HG03432 (cell line): ENCODE measurements around the gene IL17RD.

Source experiments
- ATAC-seq: cut with Tn5 transposase; IDR thresholded peaks from one replicate; pipeline ENCODE4 v1.9.1; 2021; ENCODE audit warnings: mild to moderate bottlenecking, moderate library complexity; ENCODE audit not compliant: unreplicated experiment

The IL17RD gene

DNA sequence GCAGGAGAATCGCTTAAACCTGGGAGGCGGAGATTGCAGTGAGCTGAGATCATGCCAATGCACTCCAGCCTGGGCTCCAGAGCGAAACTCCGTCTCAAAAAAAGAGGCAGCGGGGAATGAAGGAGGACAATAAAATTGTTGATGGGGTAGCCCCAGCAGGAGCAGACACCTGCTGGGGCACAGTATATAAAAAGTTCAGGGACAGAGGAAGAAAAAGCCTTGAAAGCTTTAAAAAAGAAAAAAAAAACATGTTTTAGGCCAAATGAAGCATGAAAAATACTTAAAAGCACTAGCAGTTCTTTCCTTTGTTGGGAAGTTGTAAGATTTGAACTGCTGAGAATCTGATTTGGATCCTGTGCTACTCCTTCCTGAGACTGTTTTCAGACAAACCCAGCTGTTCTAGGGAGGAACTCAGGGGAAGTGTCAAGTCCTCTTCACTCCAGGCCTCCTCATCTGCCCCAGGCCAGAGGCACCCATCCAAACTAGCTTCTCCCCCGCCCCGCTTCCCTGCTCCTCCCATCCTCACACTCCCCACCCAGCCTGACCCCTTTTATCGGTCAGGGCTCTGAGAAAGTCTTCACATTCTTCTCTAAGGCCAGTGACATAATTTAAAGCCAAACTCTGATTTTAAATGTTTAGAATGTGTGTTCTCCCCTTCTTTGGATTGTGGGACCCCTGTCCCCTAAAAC is 4.9 kb downstream of the IL17RD start:
- ATAC-seq = no peak

DNA sequence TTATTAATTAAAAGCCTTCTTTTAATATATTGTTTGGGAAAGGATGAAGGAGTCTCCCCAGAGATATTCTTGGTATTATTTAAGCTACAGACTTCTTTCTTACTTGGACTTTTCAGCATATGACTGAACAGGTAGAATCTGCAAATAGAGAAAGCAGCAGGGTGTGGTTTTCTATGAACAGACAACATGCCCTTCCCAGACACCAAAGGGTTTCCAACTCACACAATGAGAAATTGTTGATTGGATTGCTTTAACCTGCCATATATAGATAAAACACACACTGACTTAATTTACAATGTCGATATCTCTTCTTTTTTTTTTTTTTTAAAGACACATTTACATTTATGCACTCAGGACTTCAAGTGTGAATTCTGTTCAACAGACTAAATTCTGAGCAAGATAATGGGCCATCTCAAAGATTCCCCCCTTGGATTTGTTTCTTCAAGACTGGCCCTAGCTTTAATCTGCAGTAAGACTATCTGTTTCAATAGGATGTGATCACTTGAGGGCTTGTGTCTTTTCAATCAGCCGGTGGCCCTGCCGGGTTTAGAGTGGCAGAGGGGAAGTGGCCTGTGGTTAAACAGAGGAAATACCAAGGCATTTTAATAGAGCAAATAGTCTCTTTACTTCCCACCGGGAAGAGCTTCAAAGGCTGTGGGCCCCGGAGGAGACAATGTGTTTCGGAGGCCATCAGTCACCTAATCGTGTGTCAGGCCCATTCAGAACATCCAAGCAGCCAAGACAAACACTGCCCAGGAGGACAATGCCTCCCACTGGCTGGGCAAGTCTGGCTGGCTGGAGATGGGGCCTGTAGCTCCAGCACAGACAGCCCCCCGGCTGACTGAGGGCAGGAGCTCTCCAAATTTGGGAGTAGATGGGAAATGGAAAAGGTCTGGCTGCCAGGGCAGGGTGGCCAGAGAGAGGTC is 6.1 kb downstream of the IL17RD start:
- no peak for ATAC-seq

DNA sequence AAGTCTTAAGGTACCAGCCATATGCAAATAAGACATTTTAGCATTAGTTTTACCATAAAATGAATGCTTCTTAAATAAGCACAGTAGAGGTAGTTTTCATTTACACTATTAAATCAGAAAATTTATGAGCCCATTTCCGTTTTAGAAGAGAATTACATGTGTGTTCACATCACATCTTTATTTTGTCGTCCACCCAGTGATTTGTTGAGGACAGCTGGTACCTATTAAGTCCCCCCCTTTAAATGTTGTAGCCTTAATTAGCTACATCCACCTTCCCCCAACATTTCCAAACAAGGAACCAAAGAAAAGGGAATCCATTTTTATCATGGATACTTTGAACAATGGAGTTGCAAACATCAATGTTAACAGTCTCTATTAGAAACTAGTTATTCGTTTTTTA is 6.8 kb downstream of the IL17RD start:
- no peak for ATAC-seq

DNA sequence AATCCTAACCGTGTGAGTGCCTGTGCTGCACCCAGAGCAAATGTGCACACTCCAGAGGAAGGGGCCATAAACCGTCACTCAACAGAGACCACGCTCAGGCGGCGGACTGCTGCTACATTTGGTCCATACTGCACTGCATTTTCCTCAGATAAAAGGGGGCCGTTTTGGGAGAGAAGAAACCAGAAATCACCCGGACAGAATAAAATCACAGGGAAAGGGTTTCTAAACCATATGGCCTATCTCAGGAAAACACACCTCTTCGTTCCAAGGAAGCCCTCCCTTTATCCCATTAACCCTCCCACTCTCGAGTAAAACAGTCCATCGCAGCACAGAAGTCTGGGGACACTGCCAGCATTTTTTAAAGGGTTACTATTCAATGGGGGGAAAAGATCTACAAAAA is 7.6 kb downstream of the IL17RD start:
- no peak for ATAC-seq

DNA sequence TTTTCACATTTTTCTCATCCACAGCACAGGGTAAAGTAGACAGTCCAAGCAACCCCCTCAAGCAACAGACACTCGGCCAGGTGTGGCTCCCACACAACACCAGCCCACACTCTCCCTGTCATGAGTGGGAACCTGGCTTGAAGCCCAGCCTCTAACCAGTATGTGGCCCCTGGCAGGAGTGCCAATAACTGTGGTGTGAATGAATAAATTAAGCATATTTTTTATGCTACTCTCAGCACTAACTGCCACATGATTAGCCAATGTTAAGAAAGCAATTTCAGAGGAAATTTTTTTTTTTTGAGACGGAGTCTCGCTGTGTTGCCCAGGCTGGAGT is 9.9 kb downstream of the IL17RD start:
- ATAC-seq = no peak

DNA sequence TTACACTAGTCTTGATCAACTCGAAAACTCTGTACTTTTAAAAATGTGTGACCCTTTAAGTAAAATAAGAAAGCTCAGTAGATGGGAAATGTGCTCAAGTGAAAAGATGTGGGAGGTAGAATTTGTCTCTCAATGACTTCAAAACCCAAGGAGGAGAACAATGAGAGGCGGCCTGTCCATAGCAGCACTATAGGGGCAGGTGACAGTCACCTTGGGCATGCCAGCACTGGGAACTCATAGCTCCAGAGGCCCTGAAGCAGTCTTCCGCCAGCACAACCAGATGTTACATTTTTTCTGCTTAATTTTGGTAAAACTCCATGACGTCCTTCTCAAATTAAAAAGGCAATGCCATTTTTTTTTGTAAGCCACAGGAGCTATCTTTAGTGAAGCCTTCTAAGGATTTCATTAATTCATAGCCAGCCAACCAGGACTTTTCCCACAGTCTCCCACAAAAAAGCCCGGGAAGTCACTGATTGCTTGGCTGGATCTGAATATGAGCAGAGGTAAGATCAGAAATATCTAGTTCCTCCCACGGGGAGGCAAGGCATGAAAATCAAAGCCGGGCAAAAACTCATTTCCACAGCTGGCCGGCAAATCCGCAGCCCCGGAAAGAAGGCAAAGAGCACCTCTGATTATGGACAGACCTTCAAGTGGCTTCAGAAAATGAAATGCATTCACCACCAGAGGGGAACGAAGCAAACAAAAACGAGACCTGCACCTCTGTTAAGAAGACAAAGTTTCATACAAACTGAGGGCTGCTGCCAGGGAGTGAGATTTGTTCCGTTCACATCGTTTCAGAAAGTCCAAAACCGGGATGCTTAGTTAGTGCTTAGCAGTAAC is 10.5 kb downstream of the IL17RD start:
- ATAC-seq = no peak

DNA sequence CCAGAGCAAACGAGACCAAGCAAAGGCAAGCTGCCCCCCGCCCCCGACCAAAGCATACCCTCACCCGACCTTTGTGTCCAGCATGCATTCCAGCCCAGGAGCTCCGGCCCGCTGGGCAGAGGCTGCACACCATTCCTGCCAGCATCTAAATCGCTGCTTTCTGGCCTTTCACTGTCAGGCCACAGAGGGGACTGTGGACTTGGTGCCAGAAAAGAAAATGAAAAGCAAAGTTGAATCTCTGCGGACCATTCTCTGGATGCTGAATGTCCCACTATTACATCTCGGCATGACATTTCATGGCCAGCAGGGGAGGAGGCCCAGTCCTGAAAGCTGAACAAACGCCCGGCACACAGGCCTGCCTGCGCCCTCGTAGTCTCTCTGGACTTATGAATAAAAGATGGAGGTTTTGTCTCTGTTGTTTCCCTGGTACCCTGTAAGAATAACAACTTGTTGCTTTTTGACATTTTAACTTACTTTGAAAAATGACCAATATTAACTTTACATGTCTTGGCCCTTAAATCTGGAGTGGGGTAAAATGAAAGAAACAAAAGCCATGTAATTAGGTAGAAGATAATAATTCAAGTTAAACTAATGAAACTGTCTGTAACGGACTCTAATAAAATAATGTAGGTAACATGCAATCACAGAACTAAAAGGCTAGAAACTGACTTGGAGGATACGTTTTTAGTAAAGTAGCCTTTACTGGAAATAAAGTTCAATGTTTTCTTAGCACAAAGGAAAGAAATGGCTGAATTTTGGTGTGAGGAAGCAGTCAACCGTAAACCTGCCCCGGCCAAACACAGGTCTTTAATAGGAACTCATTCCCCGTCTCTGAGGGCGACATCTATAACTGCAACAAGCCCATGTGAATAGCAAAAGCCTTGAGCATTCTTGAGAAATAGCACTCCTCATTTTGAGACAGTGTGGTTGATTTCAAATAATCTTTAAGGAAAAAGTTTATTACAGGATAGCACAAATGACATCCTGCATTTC is 12.7 kb downstream of the IL17RD start:
- ATAC-seq = no peak

DNA sequence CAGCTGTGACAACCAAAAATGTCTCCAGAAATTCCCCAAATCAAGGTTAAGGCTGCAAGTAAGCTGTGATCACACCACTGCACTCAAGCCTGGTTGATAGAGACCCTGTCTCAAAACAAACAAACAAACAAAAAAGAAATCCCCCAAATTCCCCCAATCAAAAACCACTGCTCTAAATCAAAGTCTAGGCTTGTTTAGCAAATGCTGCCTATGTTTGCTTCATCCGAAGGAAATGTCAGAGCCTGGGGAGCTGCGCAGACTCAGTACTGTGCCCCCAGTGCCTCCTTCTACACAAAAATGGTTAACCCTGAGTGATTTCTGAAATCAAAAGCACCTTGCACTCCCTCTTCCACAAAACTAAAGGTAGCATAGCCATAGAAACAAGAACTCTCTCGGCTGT is 13.4 kb downstream of the IL17RD start:
- ATAC-seq = no peak

DNA sequence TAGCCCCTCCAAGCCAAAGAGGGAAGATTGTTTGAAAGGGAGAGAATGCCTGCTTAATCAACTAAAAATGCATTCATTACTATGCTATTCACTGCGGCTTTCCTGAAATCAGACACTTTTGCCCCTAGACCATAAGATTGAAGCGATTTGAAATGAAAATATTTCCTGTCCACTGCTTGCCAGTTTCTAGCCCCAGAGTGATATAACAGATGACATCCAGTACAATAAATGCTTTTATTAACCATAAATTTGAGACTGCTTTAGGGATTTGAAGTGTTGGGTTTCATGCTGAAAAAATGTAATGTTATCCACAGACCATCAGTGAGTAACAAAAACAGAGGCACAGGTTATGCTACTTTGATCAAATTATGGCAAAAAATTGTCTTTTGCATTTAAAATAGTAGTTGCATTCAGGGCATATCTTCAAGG is 14.1 kb downstream of the IL17RD start:
- ATAC-seq = no peak

DNA sequence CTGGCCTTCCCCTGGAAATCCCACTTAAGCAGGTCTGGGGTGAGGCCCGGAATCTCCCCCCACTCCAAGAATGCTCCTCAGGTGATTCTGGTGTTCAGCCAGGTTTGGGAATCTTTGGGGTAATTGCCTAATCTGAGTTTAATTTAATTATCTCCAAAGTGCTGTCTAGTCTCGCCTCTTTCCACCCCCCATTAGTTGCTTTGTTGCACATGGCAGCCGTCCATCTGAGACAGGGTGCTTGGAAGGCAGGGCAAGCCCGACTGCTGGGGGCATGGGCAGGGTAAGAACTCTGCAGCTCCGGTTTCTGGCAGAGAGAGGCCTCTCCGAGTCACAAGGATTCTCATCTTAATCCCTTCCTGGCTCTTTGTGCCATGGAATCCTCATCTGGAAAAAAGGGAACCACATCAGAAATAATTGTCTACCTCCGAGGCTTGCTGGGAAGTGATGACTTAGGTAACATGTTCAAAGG is 15.0 kb downstream of the IL17RD start:
- no peak for ATAC-seq

DNA sequence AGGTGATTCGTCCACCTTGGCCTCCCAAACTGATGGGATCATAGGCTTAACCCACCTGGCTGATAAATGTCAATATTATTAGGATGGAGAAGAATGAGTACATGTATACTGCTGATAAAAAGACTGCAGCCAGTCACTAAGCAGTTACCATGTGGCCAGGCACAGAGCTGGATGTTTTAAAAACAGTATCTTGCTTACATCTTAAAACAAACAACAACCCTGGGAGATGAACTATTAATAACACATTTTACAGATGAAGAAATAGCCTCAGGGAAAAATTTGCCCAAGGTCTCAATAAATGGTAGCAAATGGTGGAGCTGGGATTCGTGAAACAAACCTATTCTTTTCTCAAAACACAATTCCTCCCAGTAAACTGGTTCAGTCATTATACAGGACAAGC is 18.1 kb downstream of the IL17RD start:
- no peak for ATAC-seq

DNA sequence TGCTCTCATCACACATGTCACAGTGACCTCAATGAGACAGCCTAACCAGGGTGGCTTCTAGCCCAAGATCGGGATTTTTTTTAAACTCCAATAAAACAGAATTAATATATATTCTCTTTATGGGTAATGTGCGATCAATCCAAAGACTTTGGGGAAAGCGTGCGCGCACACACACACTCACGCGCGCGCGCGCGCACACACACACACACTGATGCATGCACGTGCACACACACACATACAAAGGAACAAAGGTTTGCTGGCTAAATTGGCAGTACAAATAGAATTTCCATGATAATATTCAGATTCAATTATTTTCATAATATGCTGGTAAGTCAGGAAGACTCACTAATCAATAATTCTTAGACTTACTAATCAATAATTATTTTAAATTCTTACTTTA is 19.3 kb downstream of the IL17RD start:
- no peak for ATAC-seq

DNA sequence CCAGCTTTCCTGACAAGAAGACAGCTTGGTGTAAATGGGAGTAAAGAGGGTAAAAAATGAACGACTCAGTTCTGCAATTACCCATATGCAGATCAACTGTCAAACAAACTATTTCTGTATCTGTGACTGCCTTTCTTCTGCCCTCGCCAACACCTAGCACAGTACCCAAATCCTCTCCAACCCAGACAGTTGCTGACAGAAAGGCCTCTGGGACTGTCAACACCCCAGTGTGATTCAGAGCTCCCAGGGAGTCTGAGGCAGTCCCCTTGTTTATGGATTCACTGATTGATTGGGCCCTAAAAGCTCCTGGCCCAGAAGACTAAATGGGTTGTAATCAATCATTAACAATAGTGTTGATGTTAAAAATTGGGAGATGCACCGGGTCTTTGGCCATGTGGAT is 20.2 kb downstream of the IL17RD start:
- no peak for ATAC-seq

DNA sequence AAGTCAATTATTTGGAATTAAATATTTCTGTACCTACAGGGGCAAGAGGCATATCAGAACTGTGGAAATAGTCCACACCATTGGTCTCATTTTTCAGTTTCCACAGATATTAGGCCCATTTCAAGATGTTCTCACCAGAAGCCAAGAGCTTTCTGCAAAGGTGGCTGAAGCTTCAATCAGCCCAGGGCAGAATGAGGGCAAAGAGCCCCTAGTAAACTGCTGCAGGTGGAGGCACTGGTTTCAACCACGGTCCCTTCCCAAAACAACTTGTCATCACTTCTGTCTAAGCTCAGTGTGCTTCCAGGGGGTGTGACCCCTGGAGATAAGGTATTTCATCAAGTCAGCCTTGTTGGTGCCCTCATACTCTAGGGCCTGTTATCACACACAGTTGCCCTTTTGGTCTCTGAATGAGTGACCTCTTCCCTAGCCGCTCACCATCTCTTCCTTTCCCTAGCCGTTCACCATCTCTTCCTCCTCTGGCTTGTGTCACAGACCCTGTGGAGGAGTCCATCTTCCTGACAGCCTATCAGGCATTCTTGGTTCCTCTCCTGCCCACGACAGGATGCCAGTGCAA is 21.2 kb downstream of the IL17RD start:
- no peak for ATAC-seq

DNA sequence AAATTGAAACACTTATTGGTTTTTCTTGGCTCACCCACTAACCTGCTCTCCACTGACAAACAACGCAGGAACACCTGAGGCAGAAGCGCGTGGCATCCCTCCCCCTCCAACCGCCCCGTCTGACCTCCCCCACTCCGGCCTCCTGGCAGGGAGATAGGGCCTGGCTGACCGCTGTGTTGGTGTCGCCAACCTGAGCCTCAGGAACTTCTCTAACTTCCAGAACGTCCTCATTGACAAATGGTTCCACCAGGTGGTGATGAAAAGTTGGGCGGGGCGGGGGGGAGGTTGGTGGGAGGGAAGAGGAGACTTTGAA is 22.8 kb downstream of the IL17RD start:
- no peak for ATAC-seq

DNA sequence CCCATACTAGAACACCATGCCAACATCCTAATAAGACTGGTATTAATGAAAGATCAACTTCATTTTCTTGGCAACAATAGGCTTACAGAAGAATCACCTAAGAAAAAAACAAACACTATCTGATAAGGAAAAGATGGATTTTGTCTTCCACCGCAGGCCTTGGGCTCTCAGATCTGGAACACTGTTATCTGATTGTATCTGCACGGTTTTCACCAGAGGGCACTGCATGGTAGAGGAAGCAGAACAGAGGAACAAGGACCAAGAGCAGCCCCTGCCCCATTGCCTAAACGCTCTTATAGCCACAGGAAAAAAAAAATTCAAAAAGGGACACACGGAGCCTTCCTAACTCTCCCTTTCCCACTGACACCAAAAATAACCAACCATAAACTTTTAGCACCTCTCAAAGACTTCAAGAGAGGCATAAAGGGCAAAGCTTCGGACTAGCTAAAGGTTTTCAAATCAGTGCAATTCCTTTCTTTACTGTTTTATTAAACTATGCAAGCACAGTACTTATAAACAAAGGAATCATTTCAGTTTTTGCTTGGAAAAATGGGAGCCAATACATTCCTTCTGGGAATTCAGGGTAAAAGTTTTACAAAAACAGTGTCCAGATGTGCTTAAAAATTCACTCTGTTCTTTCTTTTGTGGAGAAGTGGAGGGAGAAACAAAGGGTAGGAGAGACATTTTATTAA is 23.3 kb downstream of the IL17RD start:
- no peak for ATAC-seq

DNA sequence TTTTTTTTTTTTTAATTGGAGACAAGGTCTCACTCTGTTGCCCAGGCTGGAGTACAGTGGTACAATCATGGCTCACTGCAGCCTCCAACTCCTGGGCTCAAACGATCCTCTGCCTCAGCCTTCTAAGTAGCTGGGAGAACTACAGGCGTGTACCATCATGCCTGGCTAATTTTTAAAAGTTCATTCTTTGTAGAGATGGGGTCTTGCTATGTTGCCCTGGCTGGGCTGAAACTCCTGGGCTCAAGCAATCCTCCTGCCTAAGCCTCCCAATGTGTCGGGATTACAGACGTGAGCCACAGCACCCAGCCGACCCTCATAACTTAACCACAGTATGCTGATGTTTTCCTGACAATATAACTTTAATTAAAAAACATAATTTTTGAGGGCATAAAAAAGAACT is 24.3 kb downstream of the IL17RD start:
- no peak for ATAC-seq

DNA sequence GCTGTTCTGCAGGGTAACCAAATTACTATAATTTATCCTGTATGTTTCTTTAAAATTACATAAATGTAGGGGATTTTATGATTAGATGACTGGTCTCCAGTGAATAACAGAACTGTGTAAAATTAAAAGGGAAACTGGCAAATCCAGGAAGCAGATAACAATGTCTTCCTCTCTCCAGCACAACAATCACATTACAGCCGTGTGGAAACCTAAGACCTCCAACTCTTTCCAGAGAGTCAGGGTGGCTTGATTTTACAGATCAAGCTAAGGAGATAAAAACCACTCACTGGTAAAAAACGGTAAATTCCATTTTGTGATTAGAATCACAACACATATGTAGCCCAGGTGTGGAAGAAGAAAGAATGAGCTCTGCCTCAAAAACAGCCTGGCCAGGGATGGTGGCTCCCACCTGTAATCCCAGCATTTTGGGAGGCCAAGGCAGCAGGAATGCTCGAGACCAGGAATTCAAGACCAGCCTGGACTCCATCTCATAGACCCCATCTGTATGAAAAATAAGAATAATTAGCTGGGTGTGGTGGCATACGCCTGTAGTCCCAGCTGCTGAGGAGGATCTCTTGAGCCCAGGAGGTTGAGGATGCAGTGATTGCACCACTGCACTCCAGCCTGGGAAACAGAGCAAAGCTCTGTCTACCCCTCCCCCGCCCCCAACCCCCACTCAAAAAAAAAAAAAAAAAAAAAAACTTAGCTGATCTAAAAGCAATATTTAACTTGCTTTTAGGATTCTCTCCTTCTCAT is 29.0 kb downstream of the IL17RD start:
- ATAC-seq = no peak

DNA sequence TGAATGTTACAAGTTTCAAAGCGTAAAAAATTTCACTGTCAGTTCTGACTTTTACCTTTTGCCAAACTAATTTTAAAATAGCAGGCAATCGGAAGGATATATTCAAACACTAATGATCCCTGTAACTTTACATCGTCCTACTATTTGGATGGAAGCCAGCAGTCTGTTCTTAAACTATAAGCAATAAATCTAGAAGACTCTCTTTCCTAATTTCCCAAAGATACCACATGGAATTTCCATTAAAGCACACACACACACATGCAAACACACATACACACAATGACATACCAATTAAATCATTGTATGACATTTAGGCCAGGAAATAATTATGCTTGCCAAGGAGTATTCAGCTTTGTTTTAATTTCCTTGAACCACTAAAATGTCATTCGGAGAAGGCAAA is 32.0 kb downstream of the IL17RD start:
- ATAC-seq = no peak
